ENCODE data around the gene DMRT1.

DMRT1 gene

GRCh38 chr9:841371-842209 is at the start of gene DMRT1:
TSS of gene DMRT1 (plus strand) at chr9:841697. CDS start at chr9:841839, 142 bp downstream.
- DNase-seq (ENCODE audit: low read depth in 2 of 3, low spot score in 2 of 3), result no peak

DNA sequence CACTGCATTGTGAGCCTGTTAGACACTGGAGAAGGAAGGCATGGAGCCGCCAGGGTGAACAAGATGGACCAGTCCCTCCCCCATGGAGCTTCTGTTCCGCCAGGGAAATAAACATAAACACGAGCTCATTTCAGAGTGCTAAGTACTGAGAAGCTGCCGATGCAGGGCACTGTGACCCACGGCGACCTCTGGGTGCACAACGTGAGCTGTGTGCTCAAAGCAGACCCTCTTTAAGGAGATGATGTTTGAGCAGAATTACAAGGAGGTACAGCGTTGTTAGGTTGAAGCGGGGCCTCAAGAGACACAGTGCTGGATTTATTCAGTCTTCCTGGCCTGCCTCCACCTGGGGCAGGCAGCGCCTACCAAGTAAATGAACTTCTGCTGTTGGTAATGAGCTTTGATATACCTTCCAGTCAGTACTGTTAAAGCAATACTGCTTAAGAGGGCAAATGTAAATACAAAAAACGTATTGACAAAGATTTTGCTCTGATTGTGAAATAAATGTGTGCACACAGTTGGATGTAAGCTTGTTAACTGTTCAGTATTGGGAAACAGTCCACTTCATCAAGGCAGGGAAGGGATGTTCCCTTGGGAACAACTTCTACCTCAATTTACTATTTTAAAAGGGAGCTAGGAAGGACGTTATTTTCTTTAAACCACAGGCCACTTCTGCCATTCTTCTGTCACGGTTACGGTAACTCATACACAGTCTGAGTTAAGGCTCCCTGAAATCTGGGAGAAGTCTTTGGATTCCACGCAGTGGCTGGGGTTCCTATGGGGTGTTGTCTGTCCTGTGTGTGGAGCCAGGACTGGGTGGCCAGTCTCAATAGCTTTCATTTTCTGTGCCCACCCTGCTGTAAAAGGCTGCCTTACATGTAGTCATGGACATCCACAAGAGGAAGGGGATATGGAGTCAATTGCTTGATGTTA is 48.9 kb upstream of the DMRT1 start:
- no peak for DNase-seq (ENCODE audit: low read depth in 2 of 3, low spot score in 2 of 3)

DNA sequence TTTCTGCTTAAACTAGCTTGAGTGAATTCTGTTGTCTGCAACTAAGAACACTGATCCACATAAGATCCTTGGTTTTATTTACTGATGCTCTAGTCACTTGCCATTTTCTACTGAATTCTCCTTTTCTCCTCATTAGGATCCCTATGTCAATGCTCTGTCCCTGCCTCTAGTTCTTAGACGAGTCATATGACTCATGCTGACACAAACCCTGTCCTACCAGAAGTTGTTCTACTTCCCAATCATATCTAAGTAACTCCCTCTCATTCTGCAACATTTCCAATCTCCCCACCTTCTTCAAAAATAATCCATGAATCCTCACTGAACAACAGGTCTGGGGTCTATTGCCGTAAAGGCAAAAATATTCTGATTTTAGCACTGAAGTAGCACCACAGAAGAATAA is 47.1 kb upstream of the DMRT1 start:
- DNase-seq (ENCODE audit: low read depth in 2 of 3, low spot score in 2 of 3), result no peak

- no peak for DNase-seq (ENCODE audit: low read depth in 2 of 3, low spot score in 2 of 3)
Observed at GRCh38 chr9:795869-796268, 45.6 kb upstream of the DMRT1 start.

- DNase-seq (ENCODE audit: low read depth in 2 of 3, low spot score in 2 of 3), result no peak
Observed at GRCh38 chr9:800591-801150, 40.8 kb upstream of the DMRT1 start.

- no peak for DNase-seq (ENCODE audit: low read depth in 2 of 3, low spot score in 2 of 3)
Observed at GRCh38 chr9:801399-802071, 40.0 kb upstream of the DMRT1 start.

GRCh38 chr9:804026-804425 is 37.5 kb upstream of the DMRT1 start:
- DNase-seq (ENCODE audit: low read depth in 2 of 3, low spot score in 2 of 3), result no peak

DNA sequence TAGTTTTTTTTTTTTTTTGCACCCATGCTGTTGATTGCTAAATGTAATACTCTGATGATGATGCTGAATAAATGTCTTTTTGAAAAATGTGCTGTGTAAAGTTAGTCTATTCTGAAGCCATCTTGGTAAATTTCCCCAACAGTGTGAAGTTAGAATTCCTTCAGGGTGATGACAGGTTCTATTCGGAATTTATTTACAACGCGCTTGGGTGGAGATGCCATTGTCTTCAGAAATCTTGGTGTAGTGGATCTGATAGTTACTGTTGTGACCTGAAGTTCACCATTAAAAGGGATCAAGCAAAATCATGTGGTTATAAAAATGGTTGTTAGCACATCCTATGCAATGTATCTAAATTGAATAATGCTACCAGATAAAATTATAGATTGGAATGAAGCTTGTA is 36.3 kb upstream of the DMRT1 start:
- no peak for DNase-seq (ENCODE audit: low read depth in 2 of 3, low spot score in 2 of 3)

GRCh38 chr9:806285-807156 is 35.0 kb upstream of the DMRT1 start:
- no peak for DNase-seq (ENCODE audit: low read depth in 2 of 3, low spot score in 2 of 3)

GRCh38 chr9:811106-811531 is 30.4 kb upstream of the DMRT1 start:
- DNase-seq (ENCODE audit: low read depth in 2 of 3, low spot score in 2 of 3), result no peak

DNA sequence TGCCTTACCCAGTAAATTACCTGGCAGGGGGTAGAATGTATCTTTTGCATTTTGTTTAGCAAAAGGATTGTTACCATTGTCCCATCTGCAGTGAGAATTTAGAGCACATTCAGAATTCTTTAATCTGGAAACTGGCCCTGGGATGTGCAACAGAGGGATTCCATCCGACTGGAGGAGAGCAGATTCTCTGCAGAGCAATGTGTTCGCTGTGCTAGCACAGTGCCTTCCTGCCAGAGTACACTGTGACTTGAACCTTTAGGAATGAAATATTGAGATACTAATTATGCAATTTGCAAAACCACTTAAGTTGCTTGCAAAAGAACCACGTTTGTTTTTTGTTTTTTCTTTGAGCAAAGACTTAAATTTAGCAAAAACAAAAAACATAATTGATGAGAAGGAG is 22.5 kb upstream of the DMRT1 start:
- DNase-seq (ENCODE audit: low read depth in 2 of 3, low spot score in 2 of 3), result no peak

DNA sequence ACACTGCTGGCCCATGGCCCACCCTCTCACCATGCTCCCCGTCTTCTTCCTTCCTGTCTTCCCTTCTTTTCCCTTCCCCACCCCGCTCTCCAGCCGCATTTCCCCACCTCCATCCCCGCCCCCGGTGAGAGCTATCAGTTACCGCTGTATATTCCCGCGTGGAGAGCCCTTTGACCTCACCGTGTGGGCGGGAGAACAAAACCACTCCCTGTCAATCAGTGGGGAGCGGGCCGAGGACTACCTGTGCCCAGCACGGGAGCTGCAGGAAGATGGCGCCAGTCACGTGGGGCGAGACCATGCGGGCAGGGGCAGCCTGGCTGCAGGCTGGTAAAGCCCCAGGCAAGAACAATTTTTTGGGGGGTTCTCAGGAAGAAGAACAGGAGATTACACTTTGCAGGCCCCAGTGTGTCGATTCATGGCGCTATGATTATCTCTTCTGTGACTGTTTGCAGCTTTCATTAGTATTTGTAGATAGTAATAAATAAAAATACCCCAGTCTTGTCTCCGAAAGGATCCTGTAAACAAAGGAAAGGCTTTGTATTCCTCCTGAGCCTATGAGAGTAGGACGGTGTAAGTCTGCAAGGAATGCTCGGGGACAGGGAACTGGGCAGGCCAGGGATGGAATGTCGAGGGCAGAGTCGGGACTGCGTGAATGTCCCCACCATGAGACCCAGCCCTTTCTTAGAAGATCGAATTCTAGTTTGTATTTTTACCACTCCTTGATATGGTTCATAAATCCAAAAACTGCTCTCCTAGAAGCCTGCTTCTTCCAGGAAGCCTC is 14.8 kb upstream of the DMRT1 start:
- no peak for DNase-seq (ENCODE audit: low read depth in 2 of 3, low spot score in 2 of 3)

GRCh38 chr9:840343-840742 is 1.2 kb upstream of the DMRT1 start:
- DNase-seq (ENCODE audit: low read depth in 2 of 3, low spot score in 2 of 3), result no peak

- DNase-seq (ENCODE audit: low read depth in 2 of 3, low spot score in 2 of 3), result no peak
Observed at GRCh38 chr9:842635-843426, 1.3 kb downstream of the DMRT1 start.

GRCh38 chr9:843427-843785 is 1.9 kb downstream of the DMRT1 start:
- DNase-seq (ENCODE audit: low read depth in 2 of 3, low spot score in 2 of 3), result no peak

- DNase-seq (ENCODE audit: low read depth in 2 of 3, low spot score in 2 of 3), result no peak
Observed at GRCh38 chr9:846852-847251, 5.4 kb downstream of the DMRT1 start.

- no peak for DNase-seq (ENCODE audit: low read depth in 2 of 3, low spot score in 2 of 3)
Observed at GRCh38 chr9:847505-847904, 6.0 kb downstream of the DMRT1 start.

GRCh38 chr9:849431-849830 is 7.9 kb downstream of the DMRT1 start:
- no peak for DNase-seq (ENCODE audit: low read depth in 2 of 3, low spot score in 2 of 3)

- DNase-seq (ENCODE audit: low read depth in 2 of 3, low spot score in 2 of 3), result no peak
Observed at GRCh38 chr9:852539-852938, 11.0 kb downstream of the DMRT1 start.

Measured in activated CD8-positive, alpha-beta memory T cell treated with anti-CD3 and anti-CD28 coated beads for 48 hours (primary cell).